GM19455 (cell line): ENCODE results near the gene CDKN1C.

ENCODE experiments used
- ATAC-seq: cut with Tn5 transposase; IDR thresholded peaks from one replicate; pipeline ENCODE4 v1.9.1; 2021; ENCODE audit not compliant: unreplicated experiment

Gene CDKN1C

DNA sequence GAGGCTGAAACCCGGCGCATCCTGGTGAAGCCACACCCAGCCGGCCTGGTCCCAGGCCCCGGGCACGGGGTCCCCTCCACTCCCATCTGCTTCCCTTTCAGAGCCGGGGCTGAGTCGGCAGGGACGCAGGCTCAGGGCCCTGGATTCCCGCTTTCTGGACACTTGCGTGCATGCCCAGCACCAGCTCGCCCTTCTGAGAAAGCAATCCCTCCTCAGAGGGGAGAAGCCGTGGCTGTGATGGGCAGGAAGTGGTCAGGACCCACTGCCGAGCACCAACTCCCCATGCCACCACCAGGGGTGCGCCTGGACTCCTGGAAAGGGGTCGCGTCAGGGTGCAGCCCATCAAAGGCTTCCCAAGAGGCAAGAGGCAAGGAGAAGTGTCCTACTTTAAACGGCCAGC lies 15.1 kb downstream of the CDKN1C start:
- no peak for ATAC-seq

DNA sequence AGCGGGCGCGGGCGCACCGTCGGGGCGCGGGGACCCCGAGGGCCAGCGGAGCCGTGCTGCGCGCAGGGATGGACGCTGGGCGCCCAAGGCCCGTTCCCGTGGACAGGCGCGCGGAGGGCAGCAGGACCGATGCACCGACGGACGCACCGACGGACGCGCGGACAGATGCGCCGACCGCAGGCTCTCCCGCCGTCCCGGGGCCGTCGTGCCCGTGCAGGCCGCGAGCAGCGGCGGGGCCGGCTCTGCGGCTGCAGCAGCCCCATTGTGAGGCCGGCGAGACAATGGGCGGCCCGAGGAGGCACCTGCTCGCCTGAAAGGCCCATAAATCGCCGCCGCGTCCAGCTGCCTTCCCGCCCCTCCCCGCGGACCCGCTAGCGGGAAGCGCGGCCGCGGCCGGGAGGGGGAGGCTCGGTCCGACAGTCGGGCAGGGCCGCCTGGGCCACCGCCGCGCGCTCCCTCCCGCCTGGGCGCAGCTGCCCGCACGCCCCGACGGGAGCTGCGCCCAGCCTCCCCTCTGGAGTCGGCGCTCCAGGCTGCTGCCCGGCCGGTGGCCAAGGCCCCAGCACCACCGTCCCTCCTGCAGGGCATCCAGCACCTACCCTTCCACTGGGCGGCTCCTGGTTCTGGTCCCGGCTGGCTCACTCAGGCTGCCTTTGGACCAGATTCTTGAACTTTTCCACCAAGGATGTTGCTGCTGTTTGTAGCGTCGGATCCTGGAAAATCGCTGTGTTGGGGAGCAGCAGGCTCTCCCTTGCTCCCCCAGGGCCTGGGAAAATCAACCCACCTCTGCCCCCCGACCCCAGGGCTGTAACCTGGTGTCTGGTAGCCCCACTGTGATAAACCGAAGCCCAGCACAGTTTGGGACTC lies 15.8 kb downstream of the CDKN1C start:
- no peak for ATAC-seq

DNA sequence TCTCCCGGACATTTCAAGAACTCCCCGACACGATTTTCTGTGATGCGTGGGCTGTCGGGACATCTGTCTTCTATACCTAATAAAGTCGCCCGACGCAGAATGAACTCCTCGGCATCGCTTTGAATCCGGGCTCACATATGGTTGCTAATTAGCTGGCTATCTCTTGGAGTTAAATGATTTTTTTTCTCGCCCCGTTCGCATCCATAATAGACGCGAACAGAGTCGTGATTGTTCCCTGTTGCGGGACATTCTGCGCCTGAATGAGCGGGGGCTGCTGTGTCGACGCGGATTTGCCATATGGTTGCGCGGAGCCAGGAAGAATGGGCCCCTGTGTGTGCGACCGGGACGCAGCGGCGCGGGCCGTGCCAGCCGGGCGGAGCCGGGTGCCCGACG lies 16.4 kb downstream of the CDKN1C start:
- ATAC-seq, result no peak

DNA sequence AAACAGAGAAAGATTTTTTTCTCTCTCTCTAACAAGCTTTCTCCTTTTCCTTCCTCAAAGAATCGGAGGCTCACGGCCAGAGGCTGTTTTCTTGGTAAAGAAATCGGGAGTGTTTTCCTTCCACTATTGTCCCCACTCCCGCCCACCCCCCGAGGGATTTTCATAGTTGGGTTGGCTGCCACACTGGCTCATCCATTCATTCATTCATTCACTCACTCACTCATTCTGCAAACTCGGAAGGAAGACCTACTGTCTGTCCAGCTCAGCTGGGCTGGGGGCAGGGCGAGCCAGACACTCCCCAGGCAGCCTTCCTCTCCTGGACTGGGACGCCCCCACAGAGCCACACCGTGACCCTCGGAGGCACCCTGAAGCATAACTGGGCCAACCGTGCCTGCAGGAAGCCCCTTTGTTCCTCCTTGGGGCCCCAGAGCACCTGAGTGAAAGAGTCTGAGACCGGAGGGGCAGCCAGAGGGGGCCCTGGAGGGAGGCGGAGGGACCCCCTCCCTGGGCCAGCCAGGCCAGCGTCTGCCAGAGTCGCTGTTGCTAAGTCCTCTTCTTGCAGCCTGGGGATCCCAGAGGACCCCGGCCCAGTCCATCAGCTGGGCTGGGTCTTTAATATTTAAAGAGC lies 17.0 kb downstream of the CDKN1C start:
- no peak for ATAC-seq

DNA sequence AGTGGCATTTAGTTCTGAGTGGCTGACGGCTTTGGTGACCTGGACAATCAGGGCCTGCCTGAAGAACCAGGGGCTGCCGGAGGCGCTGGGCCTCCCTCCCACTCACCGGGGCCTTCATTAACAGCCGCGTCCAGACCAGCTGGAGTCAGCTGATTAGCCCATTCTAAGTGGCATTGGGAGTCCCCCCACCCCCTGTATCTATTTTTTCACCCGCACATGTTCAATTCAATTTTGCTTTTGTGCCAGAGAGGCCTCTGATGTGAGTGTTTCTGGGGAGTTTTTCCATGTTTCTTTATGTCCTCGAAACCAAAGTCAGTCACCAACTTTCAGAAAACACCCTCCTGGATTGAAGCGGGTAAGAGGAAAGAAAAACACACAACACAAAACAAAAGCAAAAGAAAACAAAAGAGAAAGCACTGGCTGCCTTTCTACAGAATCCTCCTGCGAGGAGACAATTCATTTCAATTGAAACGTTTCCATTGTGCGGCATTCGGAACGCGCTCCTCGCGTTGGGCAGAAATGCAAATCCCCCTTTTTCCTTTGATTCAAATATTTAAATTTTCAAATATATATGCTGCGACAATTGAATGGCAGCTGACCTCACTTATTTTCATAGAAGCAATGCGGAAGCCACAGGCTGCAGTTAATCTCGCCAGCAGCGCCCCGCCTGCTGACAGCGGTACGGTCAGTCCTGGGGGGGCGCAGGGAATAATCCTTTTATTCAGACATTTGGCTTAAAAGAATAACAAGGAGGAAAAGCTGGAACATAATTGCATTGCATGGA lies 17.7 kb downstream of the CDKN1C start:
- ATAC-seq, result no peak

DNA sequence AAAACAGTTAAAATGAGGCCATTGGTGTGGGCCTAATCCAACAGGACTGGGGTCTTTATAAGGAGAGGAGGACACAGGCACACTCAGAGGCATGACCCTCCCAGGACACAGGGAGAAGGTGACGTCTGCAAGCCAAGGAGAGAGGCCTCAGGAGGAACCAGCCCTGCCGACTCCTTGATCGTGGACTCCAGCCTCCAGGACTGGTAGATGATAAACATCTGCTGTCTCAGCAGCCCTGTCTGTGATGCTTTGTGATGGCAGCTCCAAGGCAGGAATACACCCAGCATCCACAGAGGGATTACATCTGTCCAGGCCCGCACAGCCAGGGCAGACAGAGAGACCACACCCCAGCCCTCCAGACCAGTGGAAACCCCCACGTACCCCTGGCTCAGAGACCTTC lies 18.4 kb downstream of the CDKN1C start:
- ATAC-seq, result no peak

DNA sequence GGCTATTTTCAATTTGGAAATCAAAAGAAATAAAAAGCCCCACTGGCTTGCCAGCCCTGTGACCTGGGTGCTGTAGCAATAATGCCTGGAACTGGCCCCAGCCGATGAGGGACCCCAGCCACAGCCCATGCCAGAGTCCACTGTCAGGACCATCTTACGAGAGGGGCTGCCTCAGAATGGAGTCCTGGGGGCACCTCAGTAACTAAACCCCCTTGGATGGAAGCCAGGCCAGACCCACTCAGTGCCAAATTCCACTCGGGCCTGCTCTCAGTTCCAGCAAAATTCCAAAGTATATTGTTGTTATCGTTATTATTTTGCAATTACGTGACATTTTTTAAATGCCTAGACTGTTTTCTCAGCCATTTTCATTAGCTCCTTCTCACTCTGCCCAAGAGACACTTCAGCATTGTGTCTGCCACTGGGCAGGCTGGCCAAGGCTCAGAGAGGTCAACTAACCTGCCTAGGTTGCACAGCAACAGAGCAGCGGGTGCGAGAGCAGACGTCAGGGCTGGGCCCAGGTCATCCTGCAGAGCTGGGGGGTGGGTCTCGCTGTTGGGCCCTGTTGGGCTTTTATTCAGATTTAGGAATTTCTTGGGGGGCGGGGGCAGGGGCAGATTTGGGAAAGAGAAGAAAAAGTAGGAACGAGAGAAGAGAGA lies 19.5 kb downstream of the CDKN1C start:
- ATAC-seq, result no peak

DNA sequence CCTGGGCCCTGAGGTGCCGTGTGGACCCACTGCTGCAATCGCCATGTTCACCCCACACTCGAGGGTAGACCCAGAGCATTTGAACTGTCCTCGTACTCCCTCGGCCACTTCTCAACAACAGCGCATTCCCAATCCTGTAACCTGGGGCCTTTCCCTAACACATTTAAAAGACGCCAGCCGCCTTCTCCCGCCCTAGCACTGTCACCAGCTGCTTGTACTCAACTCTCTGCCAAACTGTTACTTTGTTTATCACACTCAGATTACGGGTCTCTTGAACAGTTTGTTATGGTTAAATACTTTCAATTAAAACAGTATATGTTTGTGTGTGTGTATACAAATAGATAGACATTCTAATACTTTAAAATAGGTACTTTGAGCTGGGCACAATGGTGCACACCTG lies 20.7 kb downstream of the CDKN1C start:
- ATAC-seq, result no peak

DNA sequence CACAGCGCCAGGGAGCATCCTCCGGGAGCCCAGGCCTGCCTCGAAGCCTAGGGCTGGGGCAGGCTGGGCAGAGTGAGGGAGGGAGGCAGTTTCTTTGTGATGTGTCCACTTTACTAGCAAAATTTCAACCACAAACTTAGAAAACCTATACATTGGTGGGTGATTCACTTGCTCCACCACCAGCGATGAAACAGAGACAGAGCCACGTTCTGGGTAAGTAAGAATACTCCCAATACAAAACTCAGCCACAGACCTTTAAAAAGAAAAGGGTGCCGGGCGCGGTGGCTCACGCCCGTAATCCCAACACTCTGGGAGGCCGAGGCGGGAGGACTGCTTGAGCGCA lies 22.3 kb downstream of the CDKN1C start:
- no peak for ATAC-seq

DNA sequence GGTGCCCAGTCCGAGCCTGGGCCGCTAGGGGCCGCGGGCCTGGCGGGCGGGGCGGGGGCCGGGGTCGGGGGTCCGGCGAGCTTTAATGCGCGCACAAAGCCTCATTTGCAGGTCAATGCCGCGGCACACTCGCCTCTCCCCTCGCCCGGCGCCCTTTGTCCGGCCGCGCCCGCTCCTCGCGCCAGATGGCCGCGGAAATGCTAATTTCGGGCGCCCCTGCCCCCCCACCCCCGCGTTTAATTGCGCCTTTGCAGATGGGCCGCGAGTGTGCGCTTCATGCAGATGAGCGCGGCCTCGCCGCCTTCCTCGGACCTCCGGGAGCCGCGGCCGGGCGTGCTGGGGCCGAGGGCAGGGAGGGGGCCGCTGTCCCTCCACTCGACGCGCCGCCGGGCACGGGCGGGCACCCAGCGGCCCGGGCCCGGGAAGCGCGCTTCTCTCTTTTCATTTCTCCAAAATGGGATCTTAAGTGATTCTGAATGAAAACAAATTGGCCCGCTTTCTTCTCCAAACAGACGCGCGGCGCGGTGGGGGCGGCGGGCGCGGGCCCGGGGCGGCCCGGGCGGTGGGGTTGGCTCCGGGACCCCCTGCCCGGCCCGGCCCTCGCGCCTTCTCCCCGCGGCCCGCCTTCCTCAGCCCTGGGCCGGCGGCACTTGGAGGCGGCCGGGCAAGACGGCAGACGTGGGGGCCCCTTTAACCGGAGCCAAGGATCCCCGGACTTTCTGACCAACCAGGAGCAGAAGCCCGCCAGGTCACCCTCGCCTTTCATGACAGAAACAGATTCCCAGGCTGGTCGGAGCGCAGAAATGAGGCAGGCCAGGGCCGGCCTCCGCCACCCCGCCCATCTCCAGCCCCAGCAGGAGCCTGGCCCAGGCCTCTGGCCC lies 22.9 kb downstream of the CDKN1C start:
- ATAC-seq, result no peak

DNA sequence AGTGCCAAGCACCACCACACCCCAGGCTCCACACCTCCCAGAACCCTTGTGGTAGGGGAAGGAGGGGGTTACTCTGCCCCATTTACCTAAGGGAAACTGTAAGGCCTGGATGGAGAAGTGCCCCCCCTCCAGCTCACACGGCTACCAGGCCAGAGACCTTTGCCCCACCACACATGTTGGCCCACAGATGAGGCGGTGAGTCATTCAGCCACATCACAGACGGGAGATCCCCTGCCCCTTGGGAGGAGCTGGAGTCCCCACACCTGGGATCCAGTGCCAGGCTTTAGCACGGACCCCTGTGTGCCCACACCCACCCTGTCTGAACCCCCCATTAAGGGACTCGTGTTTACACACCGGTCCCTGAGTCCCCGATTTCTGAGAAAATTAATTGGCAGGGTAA lies 24.9 kb downstream of the CDKN1C start:
- ATAC-seq, result no peak

DNA sequence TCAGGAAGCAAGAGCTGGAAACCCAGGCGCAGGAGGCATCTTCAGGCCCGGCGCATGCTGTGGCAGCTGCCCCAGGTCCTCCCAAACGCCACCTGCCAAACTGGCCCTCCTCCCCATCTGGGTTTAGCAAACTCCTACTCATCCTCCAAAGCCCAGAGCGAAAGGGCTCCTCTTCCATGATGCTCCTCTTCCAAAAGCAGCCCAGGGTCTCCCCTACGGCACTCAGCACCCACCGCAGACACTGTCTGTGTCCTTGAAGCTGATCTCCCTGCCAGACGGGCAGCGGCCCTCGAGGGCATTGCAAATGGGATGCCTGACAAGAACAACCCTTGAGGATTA lies 25.9 kb downstream of the CDKN1C start:
- no peak for ATAC-seq

DNA sequence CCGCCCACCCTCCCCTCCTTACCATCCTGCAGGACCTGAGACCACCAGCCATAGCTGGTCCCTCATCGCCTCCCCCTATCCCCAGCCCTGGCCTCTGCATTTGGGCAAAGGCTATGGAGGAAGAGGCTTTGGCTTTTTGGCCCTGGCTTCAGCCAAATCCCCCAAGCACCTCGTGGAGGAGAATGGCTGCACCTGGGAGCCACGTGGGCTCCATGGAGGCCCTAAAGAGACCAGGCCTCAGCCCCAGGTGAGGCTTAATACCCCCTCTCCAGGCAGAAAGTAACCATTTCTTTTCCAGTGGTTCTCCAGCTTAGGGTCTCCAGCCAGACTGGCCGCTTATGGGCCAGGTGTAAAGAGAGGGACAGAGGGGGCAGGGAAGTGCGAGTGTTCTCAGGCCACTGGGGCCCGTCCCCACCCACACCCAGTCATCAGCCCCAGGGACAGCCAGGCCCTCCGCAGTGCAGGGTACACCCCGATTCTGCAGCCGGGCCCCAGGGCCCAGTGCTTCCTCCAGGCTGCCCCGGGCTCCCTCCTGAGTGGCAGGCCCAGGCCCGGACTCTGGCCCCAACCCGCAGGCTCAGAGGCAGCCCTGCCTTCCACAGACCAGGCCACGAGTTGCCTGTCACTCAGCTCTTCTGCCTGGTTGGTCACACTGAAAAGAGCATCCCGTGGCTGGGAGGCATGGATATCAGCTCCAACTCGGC lies 26.4 kb downstream of the CDKN1C start:
- no peak for ATAC-seq

DNA sequence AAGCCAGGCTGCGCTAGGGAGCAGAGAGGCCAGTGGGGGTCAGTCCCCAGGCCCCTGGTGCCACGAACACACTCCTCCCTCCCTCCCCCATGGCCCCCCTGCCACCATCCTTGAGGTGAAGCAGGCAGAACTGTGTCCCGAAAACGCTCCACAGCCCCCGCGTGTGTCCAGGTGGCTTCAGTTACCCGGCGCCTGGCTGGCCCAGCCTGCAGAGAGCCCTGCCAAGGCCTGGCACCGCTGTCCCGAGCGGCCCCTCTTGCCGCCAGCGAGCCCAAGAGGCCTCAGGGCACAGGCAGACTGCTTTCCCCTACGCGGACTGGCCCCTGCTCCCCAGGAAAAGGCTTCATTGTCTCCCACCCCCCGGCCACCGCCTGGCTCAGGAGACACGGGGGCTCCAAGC lies 27.7 kb downstream of the CDKN1C start:
- ATAC-seq, result no peak

DNA sequence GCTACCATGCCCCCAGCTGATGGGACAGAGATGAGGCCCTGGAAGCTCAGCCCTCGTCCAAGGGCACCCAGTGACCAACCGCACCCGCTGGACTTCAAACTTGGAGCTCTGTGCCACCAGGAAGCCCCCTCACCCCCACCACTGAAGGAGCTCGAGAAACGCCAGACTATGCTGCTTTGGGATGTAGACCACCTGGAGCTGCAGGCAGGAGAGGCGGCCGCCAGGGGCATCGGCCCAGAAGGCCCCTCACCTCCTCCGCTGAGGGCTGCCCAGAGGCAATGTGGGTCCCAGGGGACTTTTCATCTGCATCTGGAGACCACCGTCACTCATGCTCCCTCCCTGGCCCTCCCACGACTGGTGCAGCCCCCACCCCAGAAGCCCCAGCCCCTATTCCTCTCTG lies 28.3 kb downstream of the CDKN1C start:
- ATAC-seq, result no peak

DNA sequence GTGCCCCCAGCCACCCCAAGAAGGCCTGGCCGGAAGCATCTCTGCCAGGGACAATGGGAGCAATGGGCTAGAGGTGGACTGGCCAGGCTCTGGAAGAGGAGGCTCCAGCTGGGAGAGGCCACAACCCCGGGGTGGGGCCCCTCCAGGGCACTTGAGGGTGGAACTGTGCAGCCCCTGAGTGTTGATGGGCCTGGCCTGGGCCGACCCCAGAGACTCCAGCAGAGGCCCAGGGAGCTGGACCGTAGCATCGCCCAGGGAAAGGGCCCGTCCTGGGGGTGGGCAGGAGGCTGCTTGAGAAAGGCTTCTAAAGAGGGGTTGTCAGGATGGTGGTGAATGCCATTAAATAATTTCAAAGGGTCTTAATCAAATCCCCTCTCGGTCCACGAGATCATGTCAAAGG lies 30.4 kb downstream of the CDKN1C start:
- ATAC-seq, result no peak

DNA sequence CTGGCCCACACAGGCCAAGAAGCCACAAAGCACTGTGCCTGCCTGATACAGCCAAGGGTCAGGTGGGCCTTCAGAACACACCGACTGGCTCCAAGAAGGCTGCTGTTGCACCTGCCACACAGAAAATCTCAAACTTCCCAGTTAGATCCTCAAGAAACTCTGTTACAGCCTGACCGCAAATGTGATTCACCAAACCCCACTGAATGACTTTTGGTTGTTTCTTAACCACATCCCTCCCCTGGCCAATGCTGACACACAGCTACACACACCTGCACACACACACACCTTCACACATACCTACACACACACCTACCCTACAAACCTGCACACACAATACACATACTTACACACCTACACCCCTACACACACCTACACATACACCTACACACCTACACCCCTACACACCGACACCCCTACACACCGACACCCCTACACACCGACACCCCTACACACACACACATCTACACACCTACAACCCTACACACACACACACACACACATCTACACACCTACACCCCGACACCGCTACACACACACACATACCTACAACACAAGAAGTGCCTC lies 31.5 kb downstream of the CDKN1C start:
- ATAC-seq, result no peak

DNA sequence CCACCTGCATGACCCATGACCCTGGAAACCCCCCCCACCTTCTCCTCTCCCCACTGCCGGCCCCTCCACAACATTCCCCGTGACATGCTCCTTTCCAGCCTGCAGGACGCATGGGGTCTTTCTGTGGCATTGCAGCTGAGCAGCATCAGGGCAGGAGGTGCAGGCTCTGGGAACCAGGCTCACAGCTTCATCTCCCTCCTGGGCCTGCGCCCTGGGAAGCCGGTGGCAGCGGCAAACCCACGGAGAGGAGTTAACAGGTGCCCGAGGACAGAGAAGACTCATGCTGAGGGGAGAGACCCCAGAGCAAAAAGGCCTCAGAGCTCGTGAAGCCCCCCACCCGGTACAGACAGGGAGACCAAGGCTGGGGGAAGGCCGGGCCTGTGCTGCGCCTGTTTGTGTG lies 32.2 kb downstream of the CDKN1C start:
- ATAC-seq, result no peak

DNA sequence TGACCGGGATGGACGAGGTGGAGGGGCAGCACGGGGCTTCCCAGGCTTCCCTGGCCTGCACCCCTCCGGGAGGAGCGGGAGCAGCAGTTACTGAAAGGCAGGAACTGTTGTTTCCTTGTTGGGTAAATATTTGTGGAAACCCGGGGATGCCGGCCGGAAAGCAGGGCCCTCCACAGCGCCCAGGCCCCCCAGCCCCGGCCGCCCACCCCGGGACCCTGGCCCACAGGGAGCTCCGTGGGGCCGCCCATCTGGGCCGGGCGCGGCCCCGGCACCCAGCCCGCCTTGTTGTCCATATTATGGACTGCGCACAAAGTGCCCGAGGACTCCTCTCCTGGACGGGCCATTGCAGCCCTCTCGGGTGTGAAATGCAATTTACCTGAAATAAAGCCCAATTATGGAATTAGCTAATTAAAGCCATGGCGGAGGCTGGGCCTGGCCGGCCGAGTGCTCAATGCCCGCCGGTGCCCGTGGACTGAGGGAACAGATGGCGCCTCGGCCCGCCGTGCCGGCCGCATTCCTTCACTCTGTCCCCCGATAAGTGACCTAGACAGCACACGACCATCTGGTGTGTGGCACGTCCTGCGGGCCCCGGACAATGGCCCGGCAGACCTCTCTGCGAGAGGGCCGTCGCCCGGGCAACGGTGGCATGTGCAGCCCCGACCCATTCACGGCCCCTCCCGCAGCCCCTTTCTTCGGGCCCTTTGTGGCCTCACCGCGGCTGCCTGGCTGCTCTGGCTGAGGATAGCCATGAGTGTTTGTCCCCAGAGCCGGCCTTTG lies 35.4 kb downstream of the CDKN1C start:
- ATAC-seq, result no peak
